Cardiac fibroblast (primary cell): ENCODE data around the gene OR10V1.

ENCODE experiments used
- DNase-seq, 2 donors: peaks; one replicate each; pipeline versions ENCODE4 v3.0.0 to v3.0.0-alpha.2; 2010; ENCODE audit warnings: low read depth in 2 of 2
- H3K4me3 ChIP-seq, 2 donors: replicated peaks in 1 of 2; 1 replicate in 1 of 2; 2 replicates in 1 of 2; pipeline ENCODE4 v1.5.1; 2011; ENCODE audit warnings: low read depth in 2 of 2, low read length in 2 of 2, mild to moderate bottlenecking in 2 of 2, moderate library complexity in 1 of 2
- CTCF ChIP-seq: IDR thresholded peaks from one replicate; pipeline ENCODE4 v1.5.1; 2011; ENCODE audit warnings: low read depth, mild to moderate bottlenecking, low read length, inconsistent platforms

OR10V1 gene

GRCh38 chr11:59729834-59730233 is 16.2 kb upstream of the OR10V1 start:
- no peak for DNase-seq
- TF ChIP-seq CTCF: no peak
- H3K4me3 ChIP-seq: no peak overlapping the region

GRCh38 chr11:59728913-59729312 is 15.3 kb upstream of the OR10V1 start:
- TF ChIP-seq CTCF: no peak
- DNase-seq: no peak
- no peak overlapping the region for H3K4me3 ChIP-seq

GRCh38 chr11:59728154-59728553 is 14.5 kb upstream of the OR10V1 start:
- TF ChIP-seq CTCF: no peak
- H3K4me3 ChIP-seq: no peak overlapping the region
- no peak for DNase-seq

- no peak overlapping the region for H3K4me3 ChIP-seq
- TF ChIP-seq CTCF: no peak
- DNase-seq: no peak
These were observed 13.8 kb upstream of the OR10V1 start for GRCh38 chr11:59727426-59727825.

- no peak for TF ChIP-seq CTCF
- H3K4me3 ChIP-seq: no peak overlapping the region
- DNase-seq: no peak
These were observed 10.4 kb upstream of the OR10V1 start for GRCh38 chr11:59724066-59724465.

GRCh38 chr11:59719556-59719955 is 5.9 kb upstream of the OR10V1 start:
- no peak overlapping the region for H3K4me3 ChIP-seq
- no peak for DNase-seq
- TF ChIP-seq CTCF: no peak

- no peak for DNase-seq
- H3K4me3 ChIP-seq: no peak overlapping the region
- TF ChIP-seq CTCF: no peak
These were observed 2.4 kb upstream of the OR10V1 start for GRCh38 chr11:59716051-59716450.
